ENCODE results near the gene DCBLD2. TPM values are rescaled to one million over a fixed set of nuclear protein-coding genes. Genes with fewer than 3 reads are reported as not detected.
A peak's percentile ranks its signal among the peaks of the same experiment; 100 is the strongest.

Gene DCBLD2
- total and polyA plus RNA-seq, 2 of the 13 experiments (the other 11 are each of a cell fraction or from before 2014, with no cell fraction given) = 43.8 to 56.9 TPM

DNA sequence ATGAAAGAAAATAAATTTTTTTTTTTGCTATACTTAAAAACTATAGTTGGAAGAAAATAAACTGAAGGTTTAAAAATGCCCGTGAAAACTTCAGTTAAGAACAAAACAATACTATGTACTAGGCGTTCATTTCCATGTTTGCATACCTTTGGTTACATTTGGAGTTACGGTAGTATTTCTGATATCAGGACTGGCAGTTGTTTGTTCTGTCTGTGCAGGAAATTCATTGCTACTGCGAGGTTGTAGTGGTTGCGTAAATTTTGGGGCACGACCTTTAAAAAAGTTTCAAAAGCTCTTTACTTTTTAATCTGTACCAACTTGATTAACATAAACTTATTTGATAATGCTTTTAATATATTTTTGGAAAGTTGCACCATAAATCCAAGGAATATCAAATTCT is 90.4 kb downstream of the DCBLD2 start:
- intact Hi-C loops (cut with micrococcal nuclease; ENCODE audit: unreplicated experiment) (loop anchor here (5.0 to 10.0 kb wide), 2 partner anchors 129 to 286 kb away; partner anchors contain the start of gene CLDND1), in situ Hi-C loops (cut with HindIII; ENCODE audit: extremely low pct_ligation_motif_present, low pct_unique_long_range_greater_than_20kb) (loop anchor here (5.0 kb wide), 1 partner anchor 209 kb away; no protein-coding TSS in a partner anchor)
- peak overlapping the region; percentile 4 for H3K27ac ChIP-seq (ENCODE audit: extremely low read length, insufficient read depth, low read length)
- H4K20me1 ChIP-seq (ENCODE audit: insufficient read depth, low read length) = no peaks in the 10 kb centered on the region
- no peaks in the 10 kb centered on the region; a peak in 1 of 5 replicates for H3K27me3 ChIP-seq (ENCODE audit: control insufficient read depth in 1 of 2, insufficient read depth in 2 of 2, low read length in 2 of 2)
- peaks cover 6 to 39% of the 10 kb centered on the region in 2 experiments for H3K36me3 ChIP-seq (replicated peaks in 1 of 2; ENCODE audit: control insufficient read depth in 1 of 2, insufficient read depth in 2 of 2, low read length in 2 of 2)
- H3K4me2 ChIP-seq (ENCODE audit: low read depth, low read length) = no peak overlapping the region
- DNase-seq (ENCODE audit: low spot score) (peak; percentile 68), ATAC-seq (peak; percentile 62), FAIRE-seq (no peak)
- WGBS (ENCODE audit: low lambda C conversion rate) = 22% methylated on average over 6 of the region's 6 CpGs
- peaks cover 26% of the 10 kb centered on the region for H3K4me1 ChIP-seq (ENCODE audit: insufficient read depth, low read length)
- no peaks in the 10 kb centered on the region for H3K9me3 ChIP-seq (ENCODE audit: low read length)
- H3K79me2 ChIP-seq (ENCODE audit: insufficient read depth, low read length) = no peaks in the 10 kb centered on the region
- no TSS peak for BruUV-seq (replicated peaks)
- H3K9ac ChIP-seq (ENCODE audit: insufficient read depth, low read depth, low read length) = no peak overlapping the region
- ChIA-PET CTCF (ENCODE audit: low intra/inter-chr PET ratio, low total read pairs) (interaction anchor here (2.8 kb wide), 1 partner anchor 208 kb away, joined by 24 read pairs; no protein-coding TSS in a partner anchor), POLR2A (no interaction called here)
- H3K4me3 ChIP-seq (replicated peaks in 1 of 3; ENCODE audit: insufficient read depth in 1 of 3, low read depth in 2 of 3, low read length in 3 of 3) = no peak overlapping the region
- no peak overlapping the region for H2AFZ ChIP-seq (ENCODE audit: low read length)
- TF ChIP-seq CEBPB (IDR thresholded peaks at IDR 0.05; ENCODE audit: borderline replicate concordance, low read depth, low read length) (peak; percentile 59; the same call in 1 of the 2 replicates), NR2F2 (IDR thresholded peaks at IDR 0.05; ENCODE audit: borderline replicate concordance, low read depth) (peak; percentile 58; the same call in 1 of the 2 replicates), RFXANK (CRISPR knock-in tag; IDR thresholded peaks at IDR 0.05) (no peak), NFKBIZ (CRISPR knock-in tag; IDR thresholded peaks at IDR 0.05) (no peak), NR2F6 (IDR thresholded peaks at IDR 0.05) (peak; percentile 70), NR2F6 (CRISPR knock-in tag; IDR thresholded peaks at IDR 0.05) (peak; percentile 78), SOX6 (IDR thresholded peaks at IDR 0.05) (no peak), SOX6 (CRISPR knock-in tag; IDR thresholded peaks at IDR 0.05) (peak; percentile 53), ADNP (CRISPR knock-in tag; IDR thresholded peaks at IDR 0.05) (no peak), EP300 (IDR thresholded peaks at IDR 0.05; ENCODE audit: low read depth in 2 of 2, low read length in 2 of 2) (peak in 1 of 2 experiments; percentile 22; a peak in 1 of 4 replicates), EP300 (CRISPR knock-in tag; IDR thresholded peaks at IDR 0.05; ENCODE audit: borderline replicate concordance) (no peak), GATAD2A (CRISPR knock-in tag; IDR thresholded peaks at IDR 0.05) (0 out of 2 replicates have a peak, but pooled peaks have one; percentile 20), RARA (CRISPR knock-in tag; IDR thresholded peaks at IDR 0.05) (peak; percentile 27; the same call in 1 of the 2 replicates)
- TF ChIP-seq, protein P1, sequence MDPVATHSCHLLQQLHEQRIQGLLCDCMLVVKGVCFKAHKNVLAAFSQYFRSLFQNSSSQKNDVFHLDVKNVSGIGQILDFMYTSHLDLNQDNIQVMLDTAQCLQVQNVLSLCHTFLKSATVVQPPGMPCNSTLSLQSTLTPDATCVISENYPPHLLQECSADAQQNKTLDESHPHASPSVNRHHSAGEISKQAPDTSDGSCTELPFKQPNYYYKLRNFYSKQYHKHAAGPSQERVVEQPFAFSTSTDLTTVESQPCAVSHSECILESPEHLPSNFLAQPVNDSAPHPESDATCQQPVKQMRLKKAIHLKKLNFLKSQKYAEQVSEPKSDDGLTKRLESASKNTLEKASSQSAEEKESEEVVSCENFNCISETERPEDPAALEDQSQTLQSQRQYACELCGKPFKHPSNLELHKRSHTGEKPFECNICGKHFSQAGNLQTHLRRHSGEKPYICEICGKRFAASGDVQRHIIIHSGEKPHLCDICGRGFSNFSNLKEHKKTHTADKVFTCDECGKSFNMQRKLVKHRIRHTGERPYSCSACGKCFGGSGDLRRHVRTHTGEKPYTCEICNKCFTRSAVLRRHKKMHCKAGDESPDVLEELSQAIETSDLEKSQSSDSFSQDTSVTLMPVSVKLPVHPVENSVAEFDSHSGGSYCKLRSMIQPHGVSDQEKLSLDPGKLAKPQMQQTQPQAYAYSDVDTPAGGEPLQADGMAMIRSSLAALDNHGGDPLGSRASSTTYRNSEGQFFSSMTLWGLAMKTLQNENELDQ (CRISPR knock-in tag; IDR thresholded peaks at IDR 0.05; ENCODE audit: borderline replicate concordance) = no peak
- TF ChIP-seq, protein P2, sequence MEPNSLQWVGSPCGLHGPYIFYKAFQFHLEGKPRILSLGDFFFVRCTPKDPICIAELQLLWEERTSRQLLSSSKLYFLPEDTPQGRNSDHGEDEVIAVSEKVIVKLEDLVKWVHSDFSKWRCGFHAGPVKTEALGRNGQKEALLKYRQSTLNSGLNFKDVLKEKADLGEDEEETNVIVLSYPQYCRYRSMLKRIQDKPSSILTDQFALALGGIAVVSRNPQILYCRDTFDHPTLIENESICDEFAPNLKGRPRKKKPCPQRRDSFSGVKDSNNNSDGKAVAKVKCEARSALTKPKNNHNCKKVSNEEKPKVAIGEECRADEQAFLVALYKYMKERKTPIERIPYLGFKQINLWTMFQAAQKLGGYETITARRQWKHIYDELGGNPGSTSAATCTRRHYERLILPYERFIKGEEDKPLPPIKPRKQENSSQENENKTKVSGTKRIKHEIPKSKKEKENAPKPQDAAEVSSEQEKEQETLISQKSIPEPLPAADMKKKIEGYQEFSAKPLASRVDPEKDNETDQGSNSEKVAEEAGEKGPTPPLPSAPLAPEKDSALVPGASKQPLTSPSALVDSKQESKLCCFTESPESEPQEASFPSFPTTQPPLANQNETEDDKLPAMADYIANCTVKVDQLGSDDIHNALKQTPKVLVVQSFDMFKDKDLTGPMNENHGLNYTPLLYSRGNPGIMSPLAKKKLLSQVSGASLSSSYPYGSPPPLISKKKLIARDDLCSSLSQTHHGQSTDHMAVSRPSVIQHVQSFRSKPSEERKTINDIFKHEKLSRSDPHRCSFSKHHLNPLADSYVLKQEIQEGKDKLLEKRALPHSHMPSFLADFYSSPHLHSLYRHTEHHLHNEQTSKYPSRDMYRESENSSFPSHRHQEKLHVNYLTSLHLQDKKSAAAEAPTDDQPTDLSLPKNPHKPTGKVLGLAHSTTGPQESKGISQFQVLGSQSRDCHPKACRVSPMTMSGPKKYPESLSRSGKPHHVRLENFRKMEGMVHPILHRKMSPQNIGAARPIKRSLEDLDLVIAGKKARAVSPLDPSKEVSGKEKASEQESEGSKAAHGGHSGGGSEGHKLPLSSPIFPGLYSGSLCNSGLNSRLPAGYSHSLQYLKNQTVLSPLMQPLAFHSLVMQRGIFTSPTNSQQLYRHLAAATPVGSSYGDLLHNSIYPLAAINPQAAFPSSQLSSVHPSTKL (CRISPR knock-in tag; IDR thresholded peaks at IDR 0.05) = 0 out of 2 replicates have a peak, but pooled peaks have one; percentile 41
- TF ChIP-seq, protein P3, sequence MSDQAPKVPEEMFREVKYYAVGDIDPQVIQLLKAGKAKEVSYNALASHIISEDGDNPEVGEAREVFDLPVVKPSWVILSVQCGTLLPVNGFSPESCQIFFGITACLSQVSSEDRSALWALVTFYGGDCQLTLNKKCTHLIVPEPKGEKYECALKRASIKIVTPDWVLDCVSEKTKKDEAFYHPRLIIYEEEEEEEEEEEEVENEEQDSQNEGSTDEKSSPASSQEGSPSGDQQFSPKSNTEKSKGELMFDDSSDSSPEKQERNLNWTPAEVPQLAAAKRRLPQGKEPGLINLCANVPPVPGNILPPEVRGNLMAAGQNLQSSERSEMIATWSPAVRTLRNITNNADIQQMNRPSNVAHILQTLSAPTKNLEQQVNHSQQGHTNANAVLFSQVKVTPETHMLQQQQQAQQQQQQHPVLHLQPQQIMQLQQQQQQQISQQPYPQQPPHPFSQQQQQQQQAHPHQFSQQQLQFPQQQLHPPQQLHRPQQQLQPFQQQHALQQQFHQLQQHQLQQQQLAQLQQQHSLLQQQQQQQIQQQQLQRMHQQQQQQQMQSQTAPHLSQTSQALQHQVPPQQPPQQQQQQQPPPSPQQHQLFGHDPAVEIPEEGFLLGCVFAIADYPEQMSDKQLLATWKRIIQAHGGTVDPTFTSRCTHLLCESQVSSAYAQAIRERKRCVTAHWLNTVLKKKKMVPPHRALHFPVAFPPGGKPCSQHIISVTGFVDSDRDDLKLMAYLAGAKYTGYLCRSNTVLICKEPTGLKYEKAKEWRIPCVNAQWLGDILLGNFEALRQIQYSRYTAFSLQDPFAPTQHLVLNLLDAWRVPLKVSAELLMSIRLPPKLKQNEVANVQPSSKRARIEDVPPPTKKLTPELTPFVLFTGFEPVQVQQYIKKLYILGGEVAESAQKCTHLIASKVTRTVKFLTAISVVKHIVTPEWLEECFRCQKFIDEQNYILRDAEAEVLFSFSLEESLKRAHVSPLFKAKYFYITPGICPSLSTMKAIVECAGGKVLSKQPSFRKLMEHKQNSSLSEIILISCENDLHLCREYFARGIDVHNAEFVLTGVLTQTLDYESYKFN (CRISPR knock-in tag; conservative IDR thresholded peaks at IDR 0.05) = 0 out of 2 replicates have a peak, but pooled peaks have one; percentile 22

Measured in HepG2 (cell line).